HG03378 (cell line): ENCODE measurements around the gene AGPAT3.
"Not testable (repeated sequence)": the region's sequence is repeated elsewhere in the genome, so short reads cannot be mapped to it uniquely, and the experiment has no call there.

Experiments
- ATAC-seq: cut with Tn5 transposase; IDR thresholded peaks from one replicate; pipeline ENCODE4 v1.9.1; 2021; ENCODE audit warnings: mild to moderate bottlenecking, moderate library complexity; ENCODE audit not compliant: unreplicated experiment

The AGPAT3 gene, protein sequence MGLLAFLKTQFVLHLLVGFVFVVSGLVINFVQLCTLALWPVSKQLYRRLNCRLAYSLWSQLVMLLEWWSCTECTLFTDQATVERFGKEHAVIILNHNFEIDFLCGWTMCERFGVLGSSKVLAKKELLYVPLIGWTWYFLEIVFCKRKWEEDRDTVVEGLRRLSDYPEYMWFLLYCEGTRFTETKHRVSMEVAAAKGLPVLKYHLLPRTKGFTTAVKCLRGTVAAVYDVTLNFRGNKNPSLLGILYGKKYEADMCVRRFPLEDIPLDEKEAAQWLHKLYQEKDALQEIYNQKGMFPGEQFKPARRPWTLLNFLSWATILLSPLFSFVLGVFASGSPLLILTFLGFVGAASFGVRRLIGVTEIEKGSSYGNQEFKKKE

DNA sequence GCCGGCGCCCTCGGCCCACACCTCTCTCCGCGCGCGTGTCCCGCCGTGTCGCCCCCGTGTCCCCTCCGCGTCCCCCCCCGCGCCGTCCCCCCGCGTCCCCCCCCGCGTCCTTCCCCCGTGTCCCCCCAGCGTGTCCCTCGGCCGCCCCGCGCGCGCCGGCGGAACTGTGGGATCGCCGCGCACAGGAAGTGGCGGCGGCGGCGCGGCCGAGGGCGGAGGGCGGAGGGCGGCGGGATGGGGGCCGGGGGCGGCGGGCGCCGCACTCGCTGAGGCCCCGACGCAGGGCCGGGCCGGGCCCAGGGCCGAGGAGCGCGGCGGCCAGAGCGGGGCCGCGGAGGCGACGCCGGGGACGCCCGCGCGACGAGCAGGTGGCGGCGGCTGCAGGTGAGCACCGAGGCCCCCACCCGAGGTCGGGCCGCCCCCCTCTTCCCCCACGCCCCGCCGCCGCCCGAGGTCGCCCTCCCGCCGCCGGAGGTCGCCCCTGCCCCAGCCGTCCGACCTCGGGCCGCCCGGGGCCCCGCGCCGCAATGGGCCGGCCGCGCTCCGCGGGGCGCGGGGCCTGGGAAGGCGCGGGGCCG lies at the start of gene AGPAT3:
Gene AGPAT3 (plus strand): TSS at position 262 of the 578 bp plus-strand sequence. CDS start 94,459 bp downstream, outside the sequence.
- ATAC-seq: no peak

DNA sequence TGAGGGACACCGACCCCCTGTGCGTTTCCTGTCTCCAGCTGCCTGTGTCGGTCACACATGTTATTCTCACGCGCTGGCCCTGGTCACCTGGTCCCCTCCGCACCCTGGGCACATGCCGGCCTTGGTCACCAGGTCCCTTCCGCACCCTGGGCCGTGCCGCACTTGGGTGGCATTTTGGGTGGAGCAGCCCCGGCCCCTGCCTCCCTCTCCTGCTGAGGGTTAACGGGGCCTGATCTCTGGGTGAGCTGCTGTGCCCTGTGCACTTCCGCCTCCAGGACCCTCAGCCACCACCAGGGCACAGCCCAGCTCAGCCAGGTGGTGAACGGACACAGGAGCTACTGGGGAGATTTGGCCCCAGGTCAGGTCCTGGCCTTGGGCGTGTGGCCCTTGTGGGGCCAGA lies 49.0 kb upstream of the AGPAT3 start:
- no peak for ATAC-seq

DNA sequence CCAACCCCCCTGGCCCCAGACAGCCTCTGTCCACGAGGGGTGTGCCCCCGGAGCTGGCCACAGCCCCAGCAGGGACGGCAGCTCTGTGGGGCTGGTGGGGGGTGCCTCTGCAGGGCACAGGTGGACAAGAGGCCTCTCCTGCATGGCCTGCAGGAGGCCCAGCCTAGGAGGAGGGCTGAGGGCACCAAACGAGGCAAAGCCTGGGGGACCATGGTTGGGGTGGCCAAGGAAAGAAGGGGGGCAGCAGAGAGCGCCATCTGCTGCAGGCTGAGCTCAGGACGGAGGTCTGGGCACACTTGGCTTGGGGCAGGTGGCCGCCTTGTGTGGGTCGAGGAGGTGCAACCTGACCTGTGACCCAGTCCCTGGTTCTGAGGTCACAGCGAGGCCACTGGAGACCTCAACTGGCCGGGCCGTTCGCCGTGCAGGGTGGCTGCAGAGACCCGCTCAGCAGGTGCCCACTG lies 48.4 kb upstream of the AGPAT3 start:
- no peak for ATAC-seq

DNA sequence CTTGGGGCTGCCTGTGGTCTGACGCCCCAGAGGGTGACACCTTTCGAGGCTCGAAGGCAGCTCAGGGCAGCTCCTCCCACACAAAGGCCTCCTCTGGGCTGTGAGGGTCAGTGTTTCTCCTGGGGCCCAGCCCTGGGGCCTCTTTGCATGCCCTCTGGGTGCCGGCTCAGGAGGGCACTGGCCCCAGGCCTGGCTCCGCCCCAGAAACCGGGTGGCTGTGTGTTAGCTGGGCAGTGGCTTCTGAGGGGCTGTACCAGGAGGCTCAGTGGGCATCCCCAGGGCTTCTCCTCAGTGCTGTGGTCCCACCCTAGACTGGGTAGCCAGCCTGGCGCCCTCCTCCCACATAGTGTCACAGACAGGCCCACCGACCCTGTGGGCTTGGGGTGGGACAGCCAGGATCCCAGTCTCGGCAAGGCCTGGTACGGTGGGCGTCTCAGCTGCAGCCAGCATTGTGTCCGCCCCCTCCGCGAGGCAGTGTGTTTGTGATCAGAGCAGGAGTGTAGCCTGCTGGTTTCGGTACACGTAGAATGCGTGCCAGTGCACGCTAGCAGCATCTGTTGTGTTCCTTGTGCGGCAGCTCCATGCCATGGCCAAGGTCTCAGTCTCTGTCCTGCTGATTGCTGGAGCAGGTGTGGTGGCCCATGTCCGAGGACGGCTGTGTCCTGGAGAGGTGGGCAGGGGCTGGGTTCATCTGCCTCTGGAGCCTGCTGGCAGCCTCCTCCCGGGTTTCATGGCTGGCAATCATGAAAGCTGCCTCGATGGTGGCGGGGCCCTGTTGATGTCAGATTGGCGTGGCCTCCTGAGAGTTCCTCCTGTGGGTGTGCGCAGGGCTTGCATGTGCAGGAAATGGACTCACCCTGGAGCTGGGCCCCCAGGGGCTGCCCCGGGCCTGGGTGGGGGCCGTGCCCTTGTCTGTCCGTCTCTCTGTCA lies 47.6 kb upstream of the AGPAT3 start:
- ATAC-seq: no peak

DNA sequence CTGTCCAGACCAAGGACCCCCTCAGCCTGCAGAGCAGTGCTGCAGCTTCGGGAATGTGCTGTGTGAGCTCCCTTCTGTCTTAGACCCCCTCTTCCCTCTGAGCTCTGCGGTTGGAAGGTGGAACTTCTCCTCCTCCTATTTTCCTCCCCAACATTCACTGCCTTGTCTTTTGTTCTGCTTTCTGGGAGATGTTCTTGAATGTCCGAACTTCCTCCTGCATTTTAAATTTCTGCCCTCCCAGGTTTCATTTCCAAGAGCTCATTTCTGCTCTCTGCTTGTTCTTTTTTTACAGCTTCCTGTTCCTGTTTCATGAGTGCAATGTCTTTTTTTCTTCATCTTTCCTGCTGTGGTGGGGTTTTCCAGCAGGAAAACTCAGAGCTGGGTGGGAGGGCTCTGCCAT lies 46.3 kb upstream of the AGPAT3 start:
- ATAC-seq: no peak

DNA sequence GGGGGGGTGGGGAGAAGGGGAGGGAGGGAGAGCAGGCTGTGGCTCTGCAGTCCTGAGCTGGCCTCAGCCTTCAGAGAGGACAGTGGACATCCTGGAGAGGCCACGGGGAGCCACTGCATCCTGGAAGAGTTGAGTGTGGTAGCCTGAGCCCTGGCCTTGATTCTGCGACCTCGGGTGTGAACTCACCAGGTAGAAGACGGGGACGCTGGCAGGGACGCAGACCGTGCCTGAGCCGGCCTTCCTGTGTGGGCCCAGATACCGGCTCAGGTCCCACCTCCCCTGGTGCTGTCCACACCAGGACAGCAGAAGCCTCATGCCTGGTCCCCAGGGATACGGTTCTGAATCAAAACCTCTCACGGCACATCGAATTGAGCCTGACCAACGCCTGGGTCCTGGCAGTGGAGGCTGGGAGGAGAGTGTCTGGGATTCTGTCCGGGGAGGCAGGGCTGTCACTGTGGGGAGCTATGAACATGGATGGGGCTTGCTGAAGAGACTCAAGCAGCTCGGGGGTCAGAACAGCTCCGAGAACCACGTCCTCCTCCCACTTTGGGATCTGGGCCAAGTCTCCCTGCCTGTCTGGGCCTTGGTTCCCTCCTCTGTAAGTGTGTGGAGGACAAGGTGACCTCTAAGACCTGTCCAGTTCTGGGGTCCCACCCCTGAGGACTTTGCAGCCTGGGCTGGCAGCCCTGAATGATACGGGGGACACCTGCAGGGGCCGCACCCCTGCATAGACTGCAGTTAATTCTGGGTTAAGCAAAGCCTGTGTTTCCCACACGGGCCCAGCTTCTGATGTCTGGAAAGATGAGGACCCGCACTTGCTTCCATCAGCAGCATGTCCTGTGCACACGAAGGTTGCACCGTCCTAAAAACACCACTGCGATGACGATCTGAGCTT lies 45.3 kb upstream of the AGPAT3 start:
- ATAC-seq: no peak

DNA sequence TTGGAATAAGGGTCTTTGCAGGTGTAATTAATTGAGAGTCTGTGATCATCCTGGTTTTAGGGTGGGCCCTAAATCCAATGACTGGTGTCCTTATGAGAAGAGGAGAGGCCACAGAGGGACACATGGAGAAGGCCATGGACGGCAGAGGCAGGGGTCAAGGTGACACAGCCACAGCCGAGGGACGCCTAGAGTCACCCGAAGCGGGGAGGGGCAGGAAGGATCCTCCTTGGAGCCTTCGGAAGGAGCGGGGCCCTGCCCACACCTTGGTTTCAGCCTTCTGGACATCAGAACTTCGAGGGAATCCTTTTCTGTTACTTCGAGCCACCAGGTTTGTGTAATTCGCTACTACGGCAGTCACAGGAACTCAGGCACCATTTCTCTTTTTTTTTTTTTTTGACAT lies 44.6 kb upstream of the AGPAT3 start:
- no peak for ATAC-seq

DNA sequence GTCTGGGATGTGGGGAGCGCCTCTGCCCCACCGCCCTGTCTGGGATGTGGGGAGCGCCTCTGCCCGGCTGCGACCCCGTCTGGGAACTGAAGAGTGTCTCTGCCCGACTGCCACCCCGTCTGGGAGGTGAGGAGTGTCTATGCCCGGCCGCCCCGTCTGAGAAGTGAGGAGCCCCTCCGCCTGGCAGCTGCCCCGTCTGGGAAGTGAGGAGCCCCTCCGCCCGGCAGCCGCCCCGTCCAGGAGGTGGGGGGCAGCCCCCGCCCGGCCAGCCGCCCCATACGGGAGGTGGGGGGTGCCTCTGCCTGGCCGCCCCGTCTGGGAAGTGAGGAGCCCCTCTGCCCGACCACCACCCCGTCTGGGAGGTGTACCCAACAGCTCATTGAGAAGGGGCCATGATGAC lies 42.9 kb upstream of the AGPAT3 start:
- not testable (repeated sequence) for ATAC-seq

DNA sequence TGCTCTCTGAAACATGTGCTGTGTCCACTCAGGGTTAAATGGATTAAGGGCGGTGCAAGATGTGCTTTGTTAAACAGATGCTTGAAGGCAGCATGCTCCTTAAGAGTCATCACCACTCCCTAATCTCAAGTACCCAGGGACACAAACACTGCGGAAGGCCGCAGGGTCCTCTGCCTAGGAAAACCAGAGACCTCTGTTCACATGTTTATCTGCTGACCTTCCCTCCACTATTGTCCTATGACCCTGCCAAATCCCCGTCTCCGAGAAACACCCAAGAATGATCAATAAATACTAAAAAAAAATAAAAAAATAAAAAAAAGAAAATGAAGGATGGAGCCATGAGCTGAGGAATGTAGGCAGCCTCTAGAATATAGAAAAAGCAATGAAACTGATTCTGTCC lies 42.3 kb upstream of the AGPAT3 start:
- not testable (repeated sequence) for ATAC-seq

DNA sequence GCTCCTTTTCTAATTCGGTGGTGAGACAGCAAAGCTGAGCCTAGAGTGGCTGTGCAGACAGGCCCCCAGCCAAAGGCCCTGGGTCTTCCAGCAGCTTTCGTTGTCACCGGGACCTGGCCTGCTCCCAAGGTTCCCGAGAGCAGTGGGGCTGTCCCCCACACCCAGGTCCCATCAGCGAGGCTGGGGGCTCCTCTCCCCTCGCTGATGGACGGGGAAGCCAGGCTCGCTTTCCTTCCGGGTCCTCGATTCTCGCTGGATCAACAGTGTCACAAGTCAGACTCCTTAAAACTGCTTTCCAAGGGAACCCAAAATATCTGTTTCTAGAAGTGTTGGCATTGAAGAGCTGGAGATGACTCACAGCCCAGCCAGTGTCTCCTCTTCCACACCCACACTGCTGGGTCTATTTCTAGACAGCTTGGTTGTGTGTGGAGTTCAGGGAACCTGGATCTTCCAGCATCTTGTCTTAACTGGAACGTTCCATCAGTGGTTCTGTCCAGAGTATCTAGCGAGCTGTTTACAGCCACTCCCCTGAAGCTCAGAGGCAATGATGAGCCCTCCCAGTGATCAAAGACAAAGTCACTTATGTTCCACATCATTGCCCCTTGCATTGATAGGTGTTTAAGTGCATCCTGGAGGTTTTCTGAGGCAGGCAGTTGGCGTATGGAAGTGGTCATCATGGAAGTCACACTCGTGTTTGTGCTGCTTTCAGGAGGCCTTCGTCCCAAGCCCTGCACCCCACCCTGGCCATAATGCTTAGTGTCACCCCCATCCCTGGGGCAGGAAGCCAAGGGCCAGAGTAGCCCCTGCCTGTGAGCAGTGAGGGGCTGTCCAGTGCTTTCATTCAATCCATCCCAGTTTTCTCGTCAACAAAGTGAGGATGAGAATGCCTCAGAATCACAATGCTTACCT lies 40.4 kb upstream of the AGPAT3 start:
- ATAC-seq: no peak

DNA sequence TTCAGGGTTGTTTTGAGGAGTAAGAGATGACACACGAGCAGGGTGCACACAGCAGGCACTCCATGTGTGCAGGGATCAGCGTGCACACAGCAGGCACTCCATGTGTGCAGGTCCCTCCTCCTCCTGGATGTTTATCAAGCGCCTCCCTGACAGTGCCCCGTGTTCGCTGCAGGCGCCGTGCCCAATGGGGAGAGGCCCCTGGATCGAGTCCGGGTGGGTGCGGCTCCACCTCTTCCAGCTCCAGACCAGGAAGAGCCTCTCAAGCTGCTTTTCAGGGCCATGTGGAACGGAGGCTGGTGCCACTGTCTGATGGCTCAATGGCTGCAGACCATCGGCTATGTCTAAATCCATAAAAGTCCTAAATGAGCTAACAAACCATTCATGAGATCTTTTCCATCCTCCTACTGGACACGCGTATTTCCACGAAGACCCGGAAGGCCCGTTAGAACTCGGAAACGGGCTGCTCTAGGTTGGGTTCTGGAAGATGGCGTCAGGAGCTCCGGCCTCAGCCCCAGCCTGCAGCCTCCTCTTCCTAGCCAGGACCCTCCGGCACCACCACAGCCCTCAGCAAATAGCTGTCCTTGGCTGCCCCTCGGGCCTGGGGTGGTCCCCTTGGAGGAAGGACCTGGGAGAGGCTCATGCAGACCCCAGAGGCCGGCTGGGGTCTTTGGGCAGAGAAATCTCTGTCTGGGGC lies 39.6 kb upstream of the AGPAT3 start:
- ATAC-seq: no peak

DNA sequence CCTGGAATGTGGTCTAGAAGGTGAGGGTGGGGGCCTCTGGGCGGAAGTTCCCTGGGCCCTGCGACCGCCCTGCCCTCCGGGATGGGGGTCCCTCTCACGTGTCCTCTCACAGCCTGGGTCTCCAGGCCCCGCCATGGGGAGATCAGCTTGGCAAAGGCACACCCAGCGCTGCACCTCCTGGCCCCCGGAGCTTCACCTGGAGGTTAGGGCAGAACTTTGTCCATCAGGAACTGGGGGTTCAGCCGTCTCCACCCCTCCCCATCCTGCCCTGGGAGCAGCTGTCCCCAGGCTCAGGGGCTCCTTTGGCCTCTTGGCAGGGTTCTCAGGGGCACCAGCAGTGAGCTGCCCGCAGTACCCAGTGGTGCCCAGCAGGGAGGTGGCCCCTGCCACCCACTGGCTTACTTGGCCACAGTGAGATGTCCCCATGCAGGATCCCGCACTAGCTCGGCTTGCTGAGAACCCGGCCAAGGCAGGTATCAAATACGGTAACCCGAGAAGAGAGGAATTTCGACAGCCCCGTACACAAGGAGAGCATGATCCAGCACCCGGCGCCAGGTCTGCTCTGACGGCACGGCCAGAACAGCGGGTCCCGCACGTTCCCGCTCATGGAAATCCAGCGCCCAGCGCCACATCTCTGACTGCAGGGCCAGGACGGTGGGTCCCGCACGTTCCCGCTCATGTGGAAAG lies 38.9 kb upstream of the AGPAT3 start:
- ATAC-seq: no peak

DNA sequence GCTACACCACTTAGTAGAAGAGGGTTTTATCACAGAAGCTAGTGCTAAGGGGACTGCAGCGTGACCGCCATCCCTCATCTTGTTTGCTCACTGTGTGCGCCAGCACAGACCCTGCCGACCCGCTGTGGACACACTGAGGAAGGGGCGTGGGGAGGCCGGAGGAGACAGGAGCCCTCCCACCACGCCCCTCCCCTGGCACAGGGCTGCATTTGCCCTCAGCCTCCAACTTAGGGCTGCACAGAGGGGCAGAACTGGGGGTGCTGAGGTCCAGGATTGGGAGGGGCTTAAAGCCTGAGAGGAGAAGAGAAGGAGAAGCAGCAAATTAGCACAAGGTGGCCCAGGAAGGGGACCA lies 38.4 kb upstream of the AGPAT3 start:
- ATAC-seq: no peak

DNA sequence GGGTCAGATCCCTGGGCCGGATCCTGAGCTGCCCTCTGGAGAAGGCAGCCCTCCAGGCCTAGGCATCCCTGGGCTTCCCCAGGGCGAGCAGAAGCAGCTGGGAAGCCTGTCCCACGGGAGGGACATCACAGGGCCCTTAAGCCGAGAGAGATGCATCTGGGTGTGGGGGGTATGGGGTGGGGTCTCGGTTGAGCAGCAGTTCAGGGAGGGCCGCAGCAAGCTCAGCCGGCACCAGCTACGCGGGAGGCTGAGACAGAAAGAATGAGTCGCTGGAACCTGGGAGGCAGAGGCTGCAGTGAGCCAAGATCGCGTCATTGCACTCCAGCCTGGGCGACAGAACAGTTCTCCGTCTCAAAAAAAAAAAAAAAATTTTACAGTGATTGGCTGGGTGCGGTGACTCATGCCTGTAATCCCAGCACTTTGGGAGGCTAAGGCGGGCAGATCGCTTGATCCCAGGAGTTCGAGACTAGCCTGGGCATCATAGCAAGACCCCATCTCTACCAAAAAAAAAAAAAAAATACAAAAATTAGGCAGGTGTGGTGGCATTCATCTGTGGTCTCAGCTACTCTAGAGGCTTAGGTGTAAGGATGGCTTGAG lies 37.9 kb upstream of the AGPAT3 start:
- no peak for ATAC-seq

DNA sequence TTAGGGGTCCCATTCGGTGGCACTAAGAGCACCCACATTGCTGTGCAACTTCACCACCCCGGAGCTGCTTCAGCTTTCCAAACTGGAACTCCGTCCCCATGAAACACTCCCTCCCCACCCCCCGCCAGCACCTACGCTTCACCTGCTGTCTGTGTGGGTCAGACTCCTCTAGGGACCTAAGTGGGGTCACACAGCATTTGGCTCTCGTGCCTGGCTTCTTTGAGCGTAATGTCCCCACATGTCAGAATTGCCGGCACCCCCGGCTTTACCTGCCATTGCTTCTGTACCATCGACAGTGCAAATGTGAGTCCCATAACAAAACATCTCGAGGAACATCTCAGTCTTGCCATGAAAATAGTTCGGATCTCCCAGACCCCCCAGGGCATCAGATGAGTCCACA lies 35.9 kb upstream of the AGPAT3 start:
- ATAC-seq: no peak

DNA sequence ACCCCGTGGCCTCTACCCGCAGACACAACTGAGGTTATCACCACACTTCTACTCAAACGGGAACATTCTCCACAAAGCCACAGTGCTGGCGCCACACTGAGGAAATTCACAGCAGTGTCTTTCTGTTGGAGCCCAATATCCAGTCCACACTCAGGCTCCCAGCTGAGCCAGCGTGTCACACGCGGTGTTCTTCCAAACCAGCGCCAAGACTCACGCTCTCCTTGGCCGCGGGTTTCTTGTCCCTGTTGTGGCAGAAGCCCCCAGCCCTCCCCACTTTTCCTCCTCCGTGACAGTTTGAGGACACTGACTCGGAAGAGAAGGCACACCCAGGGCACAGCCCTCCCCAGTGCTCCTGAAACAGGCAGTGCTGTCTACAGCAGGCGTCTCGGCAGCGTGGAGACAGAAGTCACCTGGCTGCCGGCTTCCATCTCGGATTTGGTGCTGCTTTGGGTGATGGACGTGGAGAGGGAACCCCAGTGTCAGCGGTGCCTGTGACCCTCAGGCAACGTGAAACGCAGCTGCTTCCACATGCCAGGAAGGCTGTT lies 35.4 kb upstream of the AGPAT3 start:
- no peak for ATAC-seq

DNA sequence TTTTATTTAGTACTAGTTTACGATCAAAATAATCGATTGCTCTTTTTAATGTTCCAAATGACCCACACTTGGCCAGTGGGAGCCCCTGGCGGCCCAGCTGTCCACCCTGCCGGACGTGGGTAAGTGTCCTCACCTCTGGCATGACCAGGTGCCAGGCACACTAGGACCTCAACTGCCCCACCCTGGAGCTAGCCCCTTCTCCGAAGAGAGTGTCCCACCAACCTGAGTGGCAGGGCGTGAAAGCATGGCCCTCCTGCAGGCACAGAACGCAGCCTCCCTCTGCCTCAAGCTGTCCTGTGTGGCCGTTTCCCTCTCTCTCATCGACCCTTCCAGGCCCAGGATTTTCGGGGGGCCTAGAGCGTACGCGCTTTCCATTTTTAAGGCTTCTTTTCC lies 32.9 kb upstream of the AGPAT3 start:
- no peak for ATAC-seq

DNA sequence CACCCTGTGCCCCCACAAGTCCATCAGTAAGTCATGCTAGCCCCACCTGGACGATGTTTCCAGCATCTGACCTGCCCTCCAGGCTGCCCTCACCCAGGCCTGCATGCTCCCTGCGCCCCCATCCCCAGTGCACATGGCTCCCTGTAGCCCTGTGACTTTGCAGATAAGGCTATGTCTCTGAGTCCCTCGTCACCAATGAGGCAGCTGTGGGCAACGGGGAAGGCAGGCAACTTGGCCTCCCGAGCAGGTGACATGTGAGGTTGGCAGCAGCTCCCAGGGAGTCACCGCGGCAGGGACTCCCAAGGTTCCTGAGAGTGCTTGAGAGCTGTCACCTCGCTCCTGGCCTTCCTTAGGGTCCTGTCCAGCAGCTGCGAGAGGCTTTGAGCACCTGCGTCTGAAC lies 32.4 kb upstream of the AGPAT3 start:
- ATAC-seq: no peak
